ENCODE measurements around the gene MAP4.

DNA sequence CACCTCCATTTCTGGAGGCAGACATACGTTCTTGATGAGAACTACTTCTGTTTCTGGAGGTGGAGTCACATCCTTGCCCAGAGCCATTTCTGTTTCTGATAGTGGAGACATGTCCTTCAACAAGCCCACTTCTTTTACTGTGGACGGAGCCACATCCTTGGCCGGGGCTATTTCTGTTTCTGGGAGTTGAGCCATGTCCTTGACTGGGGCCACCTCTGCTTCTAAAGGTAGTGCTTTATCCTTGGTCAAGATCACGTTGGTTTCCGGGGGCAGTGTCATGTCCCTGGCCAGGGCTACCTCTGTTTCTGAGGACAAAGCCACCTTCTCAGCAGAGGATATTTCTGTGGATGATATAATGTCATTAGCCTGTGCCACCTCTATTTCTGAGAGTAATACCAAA is 100.0 kb downstream of the MAP4 start:
- TF ChIP-seq, protein P1, sequence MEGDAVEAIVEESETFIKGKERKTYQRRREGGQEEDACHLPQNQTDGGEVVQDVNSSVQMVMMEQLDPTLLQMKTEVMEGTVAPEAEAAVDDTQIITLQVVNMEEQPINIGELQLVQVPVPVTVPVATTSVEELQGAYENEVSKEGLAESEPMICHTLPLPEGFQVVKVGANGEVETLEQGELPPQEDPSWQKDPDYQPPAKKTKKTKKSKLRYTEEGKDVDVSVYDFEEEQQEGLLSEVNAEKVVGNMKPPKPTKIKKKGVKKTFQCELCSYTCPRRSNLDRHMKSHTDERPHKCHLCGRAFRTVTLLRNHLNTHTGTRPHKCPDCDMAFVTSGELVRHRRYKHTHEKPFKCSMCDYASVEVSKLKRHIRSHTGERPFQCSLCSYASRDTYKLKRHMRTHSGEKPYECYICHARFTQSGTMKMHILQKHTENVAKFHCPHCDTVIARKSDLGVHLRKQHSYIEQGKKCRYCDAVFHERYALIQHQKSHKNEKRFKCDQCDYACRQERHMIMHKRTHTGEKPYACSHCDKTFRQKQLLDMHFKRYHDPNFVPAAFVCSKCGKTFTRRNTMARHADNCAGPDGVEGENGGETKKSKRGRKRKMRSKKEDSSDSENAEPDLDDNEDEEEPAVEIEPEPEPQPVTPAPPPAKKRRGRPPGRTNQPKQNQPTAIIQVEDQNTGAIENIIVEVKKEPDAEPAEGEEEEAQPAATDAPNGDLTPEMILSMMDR (IDR thresholded peaks at IDR 0.05), result no peak
- TF ChIP-seq EZH2 (IDR thresholded peaks at IDR 0.05) (no peak), EZH2phosphoT487 (IDR thresholded peaks at IDR 0.05) (no peak)

All from neural progenitor cell (in vitro differentiated cells).